GM20431 (cell line): ENCODE results near the gene HEATR1.
"Not testable (repeated sequence)": the region's sequence is repeated elsewhere in the genome, so short reads cannot be mapped to it uniquely, and the experiment has no call there.

Experiments used
- in situ Hi-C: fragments of 300-500 bp; cut with MseI, MboI; formaldehyde crosslinking; loops from one replicate; pipeline ENCODE4 v1.15.0; 2020; ENCODE audit warnings: low sequenced_read_pairs; ENCODE audit not compliant: unreplicated experiment

The HEATR1 gene

DNA sequence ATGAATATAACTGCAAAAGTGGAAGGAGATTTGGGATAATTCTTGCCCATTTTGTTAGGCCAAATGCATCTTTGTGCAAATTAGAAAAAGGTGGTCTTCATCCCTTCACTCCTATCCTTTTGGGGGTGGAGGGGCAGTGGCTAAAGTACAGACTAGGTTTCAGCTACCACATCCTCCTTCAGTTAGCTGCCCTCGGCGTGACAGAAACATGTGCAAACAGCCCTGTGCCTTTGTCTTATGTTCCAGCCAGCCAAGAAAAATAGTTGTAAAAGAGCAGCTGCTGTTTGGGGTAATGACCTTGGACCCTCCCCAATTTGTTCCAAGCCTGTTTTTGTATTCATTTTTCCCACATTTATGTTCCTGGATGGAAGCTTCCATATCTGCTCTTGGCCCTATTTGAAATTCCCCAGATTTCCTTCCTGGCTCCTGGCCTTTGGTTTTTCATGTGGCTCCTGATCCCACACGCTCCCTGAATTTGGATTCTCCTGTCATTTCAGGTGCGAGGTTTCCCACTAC, 88.8 kb downstream of the HEATR1 start:
- in situ Hi-C loops, result no loop called here

DNA sequence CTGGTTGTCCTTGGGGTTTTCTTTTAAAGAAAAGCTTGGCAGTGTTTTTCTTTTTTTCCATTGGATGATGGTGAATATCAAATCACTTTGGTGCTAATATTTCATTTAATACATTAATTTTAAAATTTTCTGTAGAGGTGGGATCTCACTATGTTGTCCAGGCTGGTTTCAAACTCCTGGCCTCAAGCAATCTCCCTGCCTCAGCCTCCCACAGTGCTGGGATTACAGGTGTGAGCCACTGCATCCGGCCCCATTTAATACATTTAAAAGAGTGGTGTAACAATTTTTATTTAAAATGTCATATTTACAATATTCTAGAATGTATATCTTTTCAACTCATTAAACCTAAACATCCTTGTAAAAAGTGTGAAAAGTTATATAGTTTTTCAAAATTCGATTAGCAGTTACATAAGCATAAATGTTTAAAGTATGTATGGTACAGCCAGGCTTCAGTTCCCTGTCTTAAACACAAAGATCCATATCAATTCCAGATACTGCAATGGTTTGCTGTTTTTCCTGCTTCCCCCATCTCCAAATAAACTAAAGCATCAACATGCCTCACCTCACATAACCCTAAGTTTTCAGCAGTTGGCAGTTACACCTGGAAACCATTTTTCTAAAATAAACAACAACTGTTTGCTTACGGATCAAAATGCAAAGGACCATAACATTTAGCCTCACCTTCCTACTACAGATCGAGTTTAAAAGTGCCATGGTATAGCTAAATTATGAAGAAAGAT, 89.4 kb downstream of the HEATR1 start:
- in situ Hi-C loops, result no loop called here

DNA sequence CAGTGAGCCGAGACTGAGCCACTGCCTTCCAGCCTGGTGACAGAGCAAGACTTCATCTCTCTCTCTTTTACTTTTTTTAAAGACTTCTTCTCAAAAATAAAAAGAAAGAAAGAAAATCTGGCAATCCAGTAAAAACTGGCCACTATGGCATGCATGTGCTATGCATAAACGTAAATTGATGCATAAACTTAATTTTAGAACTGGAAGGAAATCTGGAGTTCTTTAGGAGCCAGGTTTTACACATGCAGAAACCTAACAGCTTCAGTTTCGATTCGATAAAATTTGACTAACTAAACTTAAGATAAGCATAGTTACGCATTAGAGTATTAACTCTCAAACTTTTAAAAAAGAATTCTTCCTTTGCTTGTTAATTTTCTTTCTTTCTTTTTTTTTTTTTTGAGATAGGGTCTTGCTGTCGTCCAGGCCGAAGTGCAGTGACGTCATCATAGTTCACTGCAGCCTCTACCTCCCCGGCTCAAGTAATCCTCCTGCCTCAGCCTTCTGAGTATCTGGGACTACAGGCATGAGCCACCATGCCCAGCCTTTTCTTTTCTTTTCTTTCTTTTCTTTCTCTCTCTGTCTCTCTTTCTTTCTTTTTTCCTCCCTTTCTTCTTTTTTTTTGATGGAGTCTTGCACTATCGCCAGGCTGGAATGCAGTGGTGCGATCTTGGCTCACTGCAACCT, 92.4 kb downstream of the HEATR1 start:
- in situ Hi-C loops, result no loop called here

DNA sequence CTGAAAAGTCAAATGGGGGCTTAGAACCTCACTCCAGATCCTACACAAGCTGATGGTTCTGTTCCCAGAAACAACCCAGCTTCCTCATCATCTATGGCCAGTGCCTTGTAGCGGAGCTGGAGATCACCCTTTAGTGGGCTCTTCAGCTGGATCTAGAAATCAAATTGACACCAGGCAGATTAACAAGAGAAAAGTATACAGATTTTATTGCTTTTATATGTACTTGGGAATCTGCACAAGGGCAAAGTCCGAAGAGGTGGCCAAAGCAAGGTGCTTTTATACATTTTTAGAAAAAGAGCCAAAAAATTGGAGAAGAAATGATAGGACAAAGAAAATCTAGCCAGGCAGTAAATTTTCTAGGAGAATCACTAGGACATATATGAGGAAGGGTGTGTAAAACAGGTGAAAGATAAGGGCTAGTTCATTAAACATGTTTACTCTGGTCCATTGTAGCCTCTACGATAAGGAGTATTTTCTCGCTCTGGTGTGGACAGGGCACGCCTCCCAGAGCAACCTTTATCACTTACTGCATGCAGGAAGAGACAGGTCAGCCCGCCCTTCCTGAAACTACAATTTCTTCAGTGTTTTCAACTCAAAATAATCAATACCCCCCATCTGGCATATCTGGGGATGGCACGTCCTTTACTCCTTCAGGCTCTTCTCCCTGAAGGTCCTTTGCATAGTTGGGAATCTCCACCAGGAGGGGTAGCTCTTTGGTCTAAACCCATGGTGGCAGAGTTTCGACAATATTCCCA, 94.5 kb downstream of the HEATR1 start:
- in situ Hi-C loops, result no loop called here

DNA sequence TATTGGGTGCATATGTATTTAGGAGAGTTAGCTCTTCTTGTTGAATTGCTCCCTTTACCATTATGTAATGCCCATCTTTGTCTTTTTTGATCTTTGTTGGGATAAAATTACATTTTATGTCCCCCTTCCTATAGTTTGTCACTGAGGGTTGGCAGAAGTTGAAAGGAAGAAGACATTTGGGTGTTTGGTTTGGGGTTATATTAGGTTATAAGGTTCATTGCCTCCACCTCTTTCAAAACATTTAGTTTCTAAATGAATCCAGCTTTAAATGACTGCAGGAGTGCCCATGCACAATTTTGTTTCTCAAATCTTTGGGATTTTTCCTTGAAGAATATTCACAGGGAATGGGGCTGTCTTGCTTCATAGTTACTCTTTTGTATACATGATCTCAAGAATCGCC, 95.1 kb downstream of the HEATR1 start:
- in situ Hi-C loops, result no loop called here

DNA sequence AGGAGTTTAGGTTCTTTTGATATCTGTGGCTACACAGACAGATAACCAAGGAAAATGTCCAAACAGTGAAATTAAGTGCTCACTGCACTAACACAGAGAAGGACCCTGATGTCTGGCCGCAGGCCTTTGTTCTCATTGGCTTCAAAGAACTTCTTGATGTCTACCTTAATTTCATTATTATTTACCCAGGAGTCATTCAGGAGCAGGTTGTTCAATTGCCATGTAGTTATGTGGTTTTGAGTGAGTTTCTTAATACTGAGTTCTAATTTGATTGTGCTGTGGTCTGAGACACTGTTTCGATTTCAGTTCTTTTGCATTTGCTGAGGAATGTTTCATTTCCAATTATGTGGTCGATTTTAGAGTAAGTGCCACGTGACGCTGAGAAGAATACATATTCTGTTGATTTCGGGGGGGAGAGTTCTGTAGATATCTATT, 95.7 kb downstream of the HEATR1 start:
- in situ Hi-C loops, result no loop called here

DNA sequence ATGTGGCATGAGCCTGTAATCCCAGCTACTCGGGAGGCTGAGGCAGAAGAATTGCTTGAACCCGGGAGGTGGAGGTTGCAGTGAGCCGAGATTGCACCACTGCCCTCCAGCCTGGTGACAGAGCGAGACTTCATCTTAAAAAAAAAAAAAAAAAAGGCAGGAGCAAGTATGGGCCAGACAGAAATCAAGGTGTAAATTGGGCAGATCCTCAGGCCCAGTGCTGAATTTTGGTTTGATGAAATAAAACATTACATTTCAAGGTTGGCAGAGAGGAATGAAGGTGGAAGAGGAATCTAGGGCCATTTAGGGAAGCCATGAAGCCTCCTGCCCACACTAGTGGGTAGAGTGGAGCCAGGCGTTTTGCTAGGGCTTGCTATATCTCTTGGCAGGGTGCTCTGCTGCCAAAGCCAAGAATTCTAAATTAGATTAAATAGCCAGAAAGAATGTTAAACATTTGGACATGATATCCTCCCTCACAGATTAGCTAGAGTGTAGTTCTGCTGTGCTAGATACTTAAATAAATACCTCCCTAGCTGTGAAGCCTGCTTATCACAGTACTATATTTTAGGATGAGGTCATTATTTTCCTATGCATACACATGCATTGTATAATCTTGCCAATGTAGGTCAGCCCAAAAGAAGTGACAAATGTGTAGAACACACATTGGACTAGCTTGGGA, 97.2 kb downstream of the HEATR1 start:
- in situ Hi-C loops, result no loop called here

DNA sequence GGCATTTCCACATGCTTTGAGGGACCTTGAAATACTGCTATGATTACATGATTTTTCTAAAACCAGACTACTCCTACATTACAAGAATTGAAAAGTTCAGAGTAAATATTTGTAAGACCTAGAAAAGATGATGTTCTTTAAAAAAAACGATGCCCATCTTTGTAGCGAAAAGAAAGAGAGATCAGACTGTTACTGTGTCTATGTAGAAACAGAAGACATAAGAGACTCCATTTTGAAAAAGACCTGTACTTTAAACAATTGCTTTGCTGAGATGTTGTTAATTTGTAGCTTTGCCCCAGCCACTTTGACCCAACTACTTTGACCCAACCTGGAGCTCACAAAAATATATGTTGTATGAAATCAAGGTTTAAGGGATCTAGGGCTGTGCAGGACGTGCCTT, 100.0 kb downstream of the HEATR1 start:
- in situ Hi-C loops, result not testable (repeated sequence)

DNA sequence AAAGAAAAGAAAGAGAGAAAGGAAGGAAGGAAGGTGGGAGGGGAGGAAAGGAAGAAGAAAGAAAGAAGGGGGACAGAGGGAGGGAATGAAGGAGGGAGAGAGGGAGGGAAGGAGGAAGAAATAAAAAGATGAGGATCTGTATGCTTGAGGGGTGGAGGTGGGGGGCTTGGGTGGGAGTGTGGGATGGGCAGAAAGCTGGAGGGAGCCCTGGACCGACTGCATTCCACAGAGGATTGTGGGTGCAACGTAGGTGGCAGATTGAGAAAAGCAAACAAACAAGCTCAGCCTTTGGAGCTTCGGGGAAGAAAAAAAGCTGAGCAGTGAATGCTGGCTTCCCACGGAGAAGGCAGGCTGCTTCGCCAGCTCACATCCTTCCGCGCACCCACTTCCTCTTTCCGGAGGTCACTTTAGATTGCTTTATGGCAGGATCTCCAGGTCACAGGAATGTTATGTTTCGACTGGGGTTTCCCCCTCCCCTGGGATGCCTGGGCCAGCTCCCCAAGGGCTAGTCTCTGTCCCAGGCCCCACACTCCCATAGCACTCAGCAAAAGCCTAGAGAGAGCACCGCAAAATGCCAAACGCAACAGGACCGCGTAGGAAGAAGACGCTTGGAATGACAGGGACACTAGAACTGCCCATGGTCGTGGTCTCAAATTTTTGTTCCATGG, 101.2 kb downstream of the HEATR1 start:
- in situ Hi-C loops, result no loop called here

DNA sequence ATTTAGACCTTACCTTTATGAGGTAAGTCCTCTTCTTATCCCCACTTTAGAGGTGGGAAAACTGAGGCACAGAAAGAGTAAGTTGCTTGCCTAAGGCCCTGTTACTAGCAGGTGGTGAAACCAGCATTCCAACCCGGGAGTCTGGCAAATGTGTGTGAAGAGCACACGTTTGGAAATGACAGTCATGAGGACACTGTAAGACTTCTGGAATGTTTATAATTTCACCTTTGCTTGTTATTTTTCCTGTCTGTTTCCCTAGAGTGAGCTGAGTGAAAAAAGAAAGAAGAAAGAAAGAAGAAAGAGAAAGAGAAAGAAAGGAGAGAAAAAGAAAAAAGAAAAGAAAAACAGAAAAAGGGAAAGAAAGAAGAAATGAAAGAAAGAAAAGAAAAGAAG, 101.7 kb downstream of the HEATR1 start:
- in situ Hi-C loops, result no loop called here

DNA sequence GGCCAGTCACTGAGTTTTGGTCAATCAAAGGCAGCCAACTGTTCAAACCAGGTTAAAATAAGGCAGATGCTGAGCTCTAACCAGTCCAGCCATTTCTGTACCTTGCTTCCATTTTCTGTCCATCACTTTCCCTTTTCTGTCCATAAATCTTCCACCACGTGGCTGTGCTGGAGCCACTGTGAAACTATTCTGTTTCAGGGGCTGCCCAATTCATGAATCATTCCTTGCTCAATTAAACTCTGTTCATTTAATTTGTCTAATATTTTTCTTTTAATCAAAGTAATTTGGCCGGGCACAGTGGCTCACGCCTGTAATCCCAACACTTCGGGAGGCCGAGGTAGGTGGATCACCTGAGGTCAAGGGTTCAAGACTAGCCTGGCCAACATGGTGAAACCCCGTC, 103.2 kb downstream of the HEATR1 start:
- in situ Hi-C loops, result no loop called here
